K562 (cell line): ENCODE data around the gene HOXC10. TPM values are rescaled to one million over a fixed set of nuclear protein-coding genes. Genes with fewer than 3 reads are reported as not detected.

Experiments used
- CAMTA2 ChIP-seq: fragments of 250-450 bp; sonication (Bioruptor Pico); conservative IDR thresholded peaks from 2 replicates; pipeline ENCODE4 v1.5.1; 2022
- CREB1 ChIP-seq, 2 experiments: sonication (generic) in 1 of 2; formaldehyde crosslinking in 1 of 2; IDR thresholded peaks; 2 replicates each; pipeline versions ENCODE4 v1.6.1 to v1.8.0; 2012 to 2022; ENCODE audit warnings: inconsistent platforms in 1 of 2, mild to moderate bottlenecking in 1 of 2, missing genetic modification reagents in 1 of 2, moderate library complexity in 1 of 2
- GABPA ChIP-seq: fragments of 200-800 bp; sonication (Bioruptor generic); conservative IDR thresholded peaks from 2 replicates; pipeline ENCODE4 v1.6.1; 2016; ENCODE audit warnings: low read depth, missing genetic modification characterization, missing compliant biosample characterization
- HNRNPUL1 ChIP-seq: fragments of 200-400 bp; formaldehyde crosslinking; IDR thresholded peaks from 2 replicates; pipeline ENCODE4 v1.6.1; 2017; ENCODE audit warnings: low read length
- MYC ChIP-seq, 2 experiments: fragments of 250-450 bp in 1 of 2; sonication (Bioruptor Pico) in 1 of 2; IDR thresholded peaks; 2 replicates each; pipeline versions ENCODE4 v1.5.1 to v1.6.1; 2012 to 2021; ENCODE audit warnings: low read depth in 2 of 2, borderline replicate concordance in 1 of 2, improper control_type of control experiment in 1 of 2, low read length in 1 of 2, mild to moderate bottlenecking in 1 of 2, moderate library complexity in 1 of 2
- NCOA4 ChIP-seq: fragments of 450-650 bp; IDR thresholded peaks from 2 replicates; pipeline ENCODE4 v1.6.1; 2018; ENCODE audit warnings: mild to moderate bottlenecking; ENCODE audit not compliant: partially characterized antibody
- SMARCA5 ChIP-seq: fragments of 450-650 bp; IDR thresholded peaks from 2 replicates; pipeline ENCODE4 v1.6.1; 2016
- TAF15 ChIP-seq: fragments of 200-400 bp; formaldehyde crosslinking; IDR thresholded peaks from 2 replicates; pipeline ENCODE4 v1.6.1; 2017; ENCODE audit warnings: mild to moderate bottlenecking, low read depth, low read length, moderate library complexity
- ZBTB7A ChIP-seq: IDR thresholded peaks from 2 replicates; pipeline ENCODE4 v1.6.1; 2011; ENCODE audit warnings: low read depth, mild to moderate bottlenecking, low read length, moderate library complexity, borderline replicate concordance; ENCODE audit not compliant: control insufficient read depth
- ZNF76 ChIP-seq: fragments of 250-450 bp; sonication (Bioruptor Pico); IDR thresholded peaks from 2 replicates; pipeline ENCODE4 v1.4.0; 2020; ENCODE audit warnings: mild to moderate bottlenecking, moderate library complexity, borderline replicate concordance
- polyA plus RNA-seq, 8 experiments: library from polyadenylated mRNA; depleted of rRNA in 4 of 8; stranded (reverse) in 5 of 8; unstranded in 3 of 8; fragments of >200 nt; fragmentation: Nextera tagmentation in 2 of 8; fragmentation: Illumina TruSeq in 1 of 8; extraction: Ambion mirVana in 2 of 8; extraction: Trizol in 1 of 8; gene quantifications; 2 replicates each; pipeline versions ENCODE4 v1.2.1 to v1.2.3, GENCODE V29; 2011 to 2014; ENCODE audit warnings: inconsistent platforms in 1 of 8, missing spikeins in 1 of 8
- total RNA-seq, 7 experiments: library from RNA; depleted of rRNA in 6 of 7; stranded (reverse); fragments of >200 nt in 6 of 7; fragmentation: Illumina TruSeq in 2 of 7; extraction: Trizol in 2 of 7; gene quantifications; 2 replicates each; pipeline versions ENCODE4 v1.2.1 to v1.2.3, GENCODE V29; 2011 to 2021; ENCODE audit warnings: low replicate concordance in 1 of 7
- TF ChIP-seq, protein P1 (sequence below), 2 experiments: fragments of 450-650 bp; IDR thresholded peaks; 2 replicates each; pipeline ENCODE4 v1.6.1; 2018; ENCODE audit warnings: mild to moderate bottlenecking in 2 of 2, low read depth in 1 of 2; ENCODE audit not compliant: partially characterized antibody in 2 of 2
- TF ChIP-seq, protein P2 (sequence below): fragments of 450-650 bp; conservative IDR thresholded peaks from 2 replicates; pipeline ENCODE4 v1.6.1; 2016; ENCODE audit warnings: missing genetic modification characterization, low read depth, mild to moderate bottlenecking, missing compliant biosample characterization, moderate library complexity
- TF ChIP-seq, protein P3 (sequence below): fragments of 250-450 bp; sonication (Bioruptor Pico); IDR thresholded peaks from 2 replicates; pipeline ENCODE4 v1.4.0; 2020
- TF ChIP-seq, protein P4 (sequence below): sonication (generic); formaldehyde crosslinking; IDR thresholded peaks from 2 replicates; pipeline ENCODE4 v1.8.0; 2022; ENCODE audit warnings: missing genetic modification reagents, mild to moderate bottlenecking, moderate library complexity, borderline replicate concordance
- TF ChIP-seq, protein P5 (sequence below), 2 experiments: fragments of 450-650 bp in 1 of 2; sonication (generic) in 1 of 2; formaldehyde crosslinking; conservative IDR thresholded peaks; 2 replicates each; pipeline versions ENCODE4 v1.4.0 to v1.8.1; 2020 to 2022; ENCODE audit warnings: mild to moderate bottlenecking in 1 of 2, missing genetic modification reagents in 1 of 2
- TF ChIP-seq, protein P6 (sequence below): fragments of 450-650 bp; formaldehyde crosslinking; IDR thresholded peaks from 2 replicates; pipeline ENCODE4 v1.4.0; 2020; ENCODE audit warnings: mild to moderate bottlenecking, moderate library complexity

Gene HOXC10
- total and polyA plus RNA-seq, 9 of the 15 experiments (the other 6 are each of a cell fraction or from before 2014, with no cell fraction given): 0.13 to 0.77 (median 0.35) TPM; not detected in 2

DNA sequence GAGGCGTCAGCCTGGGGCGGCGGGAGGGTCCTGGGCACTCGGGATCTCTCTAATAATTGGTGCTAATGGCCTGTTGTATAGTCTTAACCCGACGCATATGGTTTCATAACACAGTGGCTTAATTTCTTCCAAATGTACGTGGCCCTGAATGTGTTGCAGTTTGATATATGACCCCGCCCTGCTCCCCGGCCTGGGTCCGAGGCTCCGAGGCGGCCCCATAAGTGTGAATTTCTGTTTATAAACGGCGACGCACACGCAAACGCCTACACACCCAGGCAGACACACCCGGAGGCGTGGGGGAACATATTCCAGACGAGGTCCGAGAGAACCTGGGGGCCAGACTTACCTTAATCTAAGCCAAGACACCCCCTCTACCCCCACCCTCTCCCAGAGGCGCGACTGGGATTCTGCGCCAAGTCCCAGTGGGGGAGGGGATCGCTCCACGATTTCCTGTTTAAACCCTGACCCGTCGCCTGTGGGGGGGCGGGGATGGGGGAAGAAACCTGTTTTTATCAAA is 33.6 kb downstream of the HOXC10 start (continued):
- TF ChIP-seq ZBTB7A (peak; percentile 54; the same call in 1 of the 2 replicates), ZNF76 (CRISPR knock-in tag) (0 out of 2 replicates have a peak, but pooled peaks have one; percentile 15), CREB1 (IDR thresholded peaks at IDR 0.05) (0 out of 2 replicates have a peak, but pooled peaks have one; percentile 11), CREB1 (CRISPR knock-in tag; IDR thresholded peaks at IDR 0.05) (no peak), TAF15 (no peak), NCOA4 (no peak), SMARCA5 (0 out of 2 replicates have a peak, but pooled peaks have one; percentile 1), MYC (IDR thresholded peaks at IDR 0.05; ENCODE audit: low read depth, low read length) (peak; percentile 15; the same call in 1 of the 2 replicates), MYC (CRISPR knock-in tag; IDR thresholded peaks at IDR 0.05; ENCODE audit: borderline replicate concordance, low read depth) (no peak), GABPA (tag) (0 out of 2 replicates have a peak, but pooled peaks have one; percentile 3), HNRNPUL1 (no peak), CAMTA2 (CRISPR knock-in tag) (no peak)
- TF ChIP-seq, protein P1, sequence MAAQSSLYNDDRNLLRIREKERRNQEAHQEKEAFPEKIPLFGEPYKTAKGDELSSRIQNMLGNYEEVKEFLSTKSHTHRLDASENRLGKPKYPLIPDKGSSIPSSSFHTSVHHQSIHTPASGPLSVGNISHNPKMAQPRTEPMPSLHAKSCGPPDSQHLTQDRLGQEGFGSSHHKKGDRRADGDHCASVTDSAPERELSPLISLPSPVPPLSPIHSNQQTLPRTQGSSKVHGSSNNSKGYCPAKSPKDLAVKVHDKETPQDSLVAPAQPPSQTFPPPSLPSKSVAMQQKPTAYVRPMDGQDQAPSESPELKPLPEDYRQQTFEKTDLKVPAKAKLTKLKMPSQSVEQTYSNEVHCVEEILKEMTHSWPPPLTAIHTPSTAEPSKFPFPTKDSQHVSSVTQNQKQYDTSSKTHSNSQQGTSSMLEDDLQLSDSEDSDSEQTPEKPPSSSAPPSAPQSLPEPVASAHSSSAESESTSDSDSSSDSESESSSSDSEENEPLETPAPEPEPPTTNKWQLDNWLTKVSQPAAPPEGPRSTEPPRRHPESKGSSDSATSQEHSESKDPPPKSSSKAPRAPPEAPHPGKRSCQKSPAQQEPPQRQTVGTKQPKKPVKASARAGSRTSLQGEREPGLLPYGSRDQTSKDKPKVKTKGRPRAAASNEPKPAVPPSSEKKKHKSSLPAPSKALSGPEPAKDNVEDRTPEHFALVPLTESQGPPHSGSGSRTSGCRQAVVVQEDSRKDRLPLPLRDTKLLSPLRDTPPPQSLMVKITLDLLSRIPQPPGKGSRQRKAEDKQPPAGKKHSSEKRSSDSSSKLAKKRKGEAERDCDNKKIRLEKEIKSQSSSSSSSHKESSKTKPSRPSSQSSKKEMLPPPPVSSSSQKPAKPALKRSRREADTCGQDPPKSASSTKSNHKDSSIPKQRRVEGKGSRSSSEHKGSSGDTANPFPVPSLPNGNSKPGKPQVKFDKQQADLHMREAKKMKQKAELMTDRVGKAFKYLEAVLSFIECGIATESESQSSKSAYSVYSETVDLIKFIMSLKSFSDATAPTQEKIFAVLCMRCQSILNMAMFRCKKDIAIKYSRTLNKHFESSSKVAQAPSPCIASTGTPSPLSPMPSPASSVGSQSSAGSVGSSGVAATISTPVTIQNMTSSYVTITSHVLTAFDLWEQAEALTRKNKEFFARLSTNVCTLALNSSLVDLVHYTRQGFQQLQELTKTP (IDR thresholded peaks at IDR 0.05; ENCODE audit: low read depth in 1 of 2, partially characterized antibody in 2 of 2): no peak
- TF ChIP-seq, protein P2, sequence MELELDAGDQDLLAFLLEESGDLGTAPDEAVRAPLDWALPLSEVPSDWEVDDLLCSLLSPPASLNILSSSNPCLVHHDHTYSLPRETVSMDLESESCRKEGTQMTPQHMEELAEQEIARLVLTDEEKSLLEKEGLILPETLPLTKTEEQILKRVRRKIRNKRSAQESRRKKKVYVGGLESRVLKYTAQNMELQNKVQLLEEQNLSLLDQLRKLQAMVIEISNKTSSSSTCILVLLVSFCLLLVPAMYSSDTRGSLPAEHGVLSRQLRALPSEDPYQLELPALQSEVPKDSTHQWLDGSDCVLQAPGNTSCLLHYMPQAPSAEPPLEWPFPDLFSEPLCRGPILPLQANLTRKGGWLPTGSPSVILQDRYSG: no peak
- TF ChIP-seq, protein P3, sequence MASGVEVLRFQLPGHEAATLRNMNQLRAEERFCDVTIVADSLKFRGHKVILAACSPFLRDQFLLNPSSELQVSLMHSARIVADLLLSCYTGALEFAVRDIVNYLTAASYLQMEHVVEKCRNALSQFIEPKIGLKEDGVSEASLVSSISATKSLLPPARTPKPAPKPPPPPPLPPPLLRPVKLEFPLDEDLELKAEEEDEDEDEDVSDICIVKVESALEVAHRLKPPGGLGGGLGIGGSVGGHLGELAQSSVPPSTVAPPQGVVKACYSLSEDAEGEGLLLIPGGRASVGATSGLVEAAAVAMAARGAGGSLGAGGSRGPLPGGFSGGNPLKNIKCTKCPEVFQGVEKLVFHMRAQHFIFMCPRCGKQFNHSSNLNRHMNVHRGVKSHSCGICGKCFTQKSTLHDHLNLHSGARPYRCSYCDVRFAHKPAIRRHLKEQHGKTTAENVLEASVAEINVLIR (CRISPR knock-in tag): no peak
- TF ChIP-seq, protein P4, sequence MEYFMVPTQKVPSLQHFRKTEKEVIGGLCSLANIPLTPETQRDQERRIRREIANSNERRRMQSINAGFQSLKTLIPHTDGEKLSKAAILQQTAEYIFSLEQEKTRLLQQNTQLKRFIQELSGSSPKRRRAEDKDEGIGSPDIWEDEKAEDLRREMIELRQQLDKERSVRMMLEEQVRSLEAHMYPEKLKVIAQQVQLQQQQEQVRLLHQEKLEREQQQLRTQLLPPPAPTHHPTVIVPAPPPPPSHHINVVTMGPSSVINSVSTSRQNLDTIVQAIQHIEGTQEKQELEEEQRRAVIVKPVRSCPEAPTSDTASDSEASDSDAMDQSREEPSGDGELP: no peak
- TF ChIP-seq, protein P5, sequence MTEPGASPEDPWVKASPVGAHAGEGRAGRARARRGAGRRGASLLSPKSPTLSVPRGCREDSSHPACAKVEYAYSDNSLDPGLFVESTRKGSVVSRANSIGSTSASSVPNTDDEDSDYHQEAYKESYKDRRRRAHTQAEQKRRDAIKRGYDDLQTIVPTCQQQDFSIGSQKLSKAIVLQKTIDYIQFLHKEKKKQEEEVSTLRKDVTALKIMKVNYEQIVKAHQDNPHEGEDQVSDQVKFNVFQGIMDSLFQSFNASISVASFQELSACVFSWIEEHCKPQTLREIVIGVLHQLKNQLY (CRISPR knock-in tag; conservative IDR thresholded peaks at IDR 0.05): no peak
- TF ChIP-seq, protein P6, sequence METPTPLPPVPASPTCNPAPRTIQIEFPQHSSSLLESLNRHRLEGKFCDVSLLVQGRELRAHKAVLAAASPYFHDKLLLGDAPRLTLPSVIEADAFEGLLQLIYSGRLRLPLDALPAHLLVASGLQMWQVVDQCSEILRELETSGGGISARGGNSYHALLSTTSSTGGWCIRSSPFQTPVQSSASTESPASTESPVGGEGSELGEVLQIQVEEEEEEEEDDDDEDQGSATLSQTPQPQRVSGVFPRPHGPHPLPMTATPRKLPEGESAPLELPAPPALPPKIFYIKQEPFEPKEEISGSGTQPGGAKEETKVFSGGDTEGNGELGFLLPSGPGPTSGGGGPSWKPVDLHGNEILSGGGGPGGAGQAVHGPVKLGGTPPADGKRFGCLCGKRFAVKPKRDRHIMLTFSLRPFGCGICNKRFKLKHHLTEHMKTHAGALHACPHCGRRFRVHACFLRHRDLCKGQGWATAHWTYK: no peak
